A673 (cell line): ENCODE measurements around the gene EXD3. TPM values are rescaled to one million over a fixed set of nuclear protein-coding genes. Genes with fewer than 3 reads are reported as not detected.

Experiments used
- BruUV-seq: library from RNA; stranded (reverse); fragments of 400-500 nt; replicated peaks from 2 replicates; lab custom pipeline; 2021; lab: Mats Ljungman, UMichigan
- CTCF ChIA-PET: fragments of 300-600 bp; sonication (Branson Sonifier 250); formaldehyde crosslinking; loops from one replicate; lab custom pipeline; 2022; ENCODE audit warnings: antibody characterized with exemption; lab: Charles Lee
- POLR2A ChIA-PET: fragments of 300-600 bp; sonication (Branson Sonifier 250); formaldehyde crosslinking; loops from one replicate; lab custom pipeline; 2022; ENCODE audit warnings: antibody characterized with exemption; ENCODE audit not compliant: low non-redundant PET; lab: Charles Lee
- DNase-seq: peaks from one replicate; pipeline ENCODE4 v3.0.0-alpha.2; 2015; ENCODE audit warnings: low spot score
- H3K27ac ChIP-seq: fragments of 200-600 bp; sonication (generic); 2 replicates; pipeline ENCODE4 v1.5.1; 2016; ENCODE audit warnings: mixed run types, low read depth, mild to moderate bottlenecking, mixed read lengths, antibody characterized with exemption, low read length; ENCODE audit not compliant: poor library complexity, severe bottlenecking
- H3K27me3 ChIP-seq: fragments of 200-600 bp; sonication (generic); replicated peaks from 2 replicates; pipeline ENCODE4 v1.6.1; 2017; ENCODE audit warnings: mixed run types, low read depth, mild to moderate bottlenecking, mixed read lengths, antibody characterized with exemption, low read length; ENCODE audit not compliant: insufficient read depth, poor library complexity
- H3K36me3 ChIP-seq: fragments of 200-600 bp; sonication (generic); 2 replicates; pipeline ENCODE4 v1.6.1; 2016; ENCODE audit warnings: mixed run types, mild to moderate bottlenecking, mixed read lengths, antibody characterized with exemption, low read length; ENCODE audit not compliant: insufficient read depth, poor library complexity, severe bottlenecking
- H3K4me1 ChIP-seq: fragments of 200-600 bp; sonication (generic); 2 replicates; pipeline ENCODE4 v1.6.1; 2017; ENCODE audit warnings: mixed run types, mild to moderate bottlenecking, mixed read lengths, antibody characterized with exemption, low read length; ENCODE audit not compliant: insufficient read depth, poor library complexity, severe bottlenecking
- H3K4me3 ChIP-seq: fragments of 200-600 bp; sonication (generic); 2 replicates; pipeline ENCODE4 v1.5.1; 2016; ENCODE audit warnings: low read depth, mixed run types, mild to moderate bottlenecking, mixed read lengths, low read length; ENCODE audit not compliant: poor library complexity, severe bottlenecking
- H3K9me3 ChIP-seq: fragments of 200-600 bp; sonication (generic); 2 replicates; pipeline ENCODE4 v1.6.1; 2016; ENCODE audit warnings: mixed run types, low read depth, mild to moderate bottlenecking, mixed read lengths, antibody characterized with exemption, low read length; ENCODE audit not compliant: poor library complexity, severe bottlenecking
- EZH2 ChIP-seq: fragments of 200-600 bp; sonication (generic); IDR thresholded peaks from 2 replicates; pipeline ENCODE4 v1.6.1; 2017; ENCODE audit warnings: borderline replicate concordance, low read depth, mild to moderate bottlenecking, mixed read lengths, antibody characterized with exemption, low read length; ENCODE audit not compliant: poor library complexity, severe bottlenecking
- intact Hi-C: fragments of 100-400 bp; cut with micrococcal nuclease; formaldehyde crosslinking; loops from one replicate; pipeline ENCODE4 v1.10.0; 2022; ENCODE audit not compliant: unreplicated experiment
- total RNA-seq: library from RNA; stranded (reverse); gene quantifications from 2 replicates; pipeline ENCODE4 v1.2.3, GENCODE V29; 2021
- TF ChIP-seq, protein P1 (sequence below): fragments of 300-800, 200-600 bp; sonication (generic); conservative IDR thresholded peaks from 2 replicates; pipeline ENCODE4 v1.5.1; 2017; ENCODE audit warnings: low read depth, mild to moderate bottlenecking, antibody characterized with exemption, low read length, moderate library complexity, mixed read lengths

EXD3 gene
- total RNA-seq, 1 experiment from 2014 or later: 6.3 TPM

DNA sequence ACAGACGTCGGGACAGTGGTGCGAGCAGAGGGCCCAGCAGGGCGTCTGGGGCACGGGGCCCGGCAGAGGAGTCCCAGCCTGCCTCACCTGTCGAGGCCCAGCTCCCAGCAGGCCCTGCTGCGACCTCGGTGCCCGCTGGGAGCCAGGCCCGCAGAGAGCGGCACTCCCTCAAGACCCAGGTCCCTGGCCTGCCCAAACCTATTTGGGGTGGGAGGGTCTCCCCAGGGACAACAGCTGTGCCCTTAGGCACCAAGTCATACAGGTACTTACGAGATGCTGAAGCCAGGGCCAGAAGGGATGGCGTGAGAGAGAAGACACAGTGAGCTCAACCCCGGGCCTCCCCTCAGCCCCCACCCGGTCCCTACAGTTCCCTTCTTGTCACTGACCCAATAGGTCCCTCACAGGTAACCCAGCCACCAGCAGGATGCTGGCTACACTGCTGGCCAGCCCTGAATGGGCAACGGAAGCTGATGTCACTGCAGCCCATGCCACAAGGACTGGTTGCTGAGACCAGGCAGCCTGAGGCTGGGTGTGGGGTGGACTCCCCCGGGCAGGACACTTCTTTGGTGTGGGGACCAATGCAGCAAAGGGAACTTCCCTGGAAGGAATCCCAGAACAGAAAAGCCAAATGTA is 32.5 kb upstream of the EXD3 start:
- peaks cover 11% of the 10 kb centered on the region for H3K36me3 ChIP-seq
- no peaks in the 10 kb centered on the region for H3K9me3 ChIP-seq
- H3K27ac ChIP-seq: no peak overlapping the region
- BruUV-seq: no TSS peak
- TF ChIP-seq EZH2: no peak
- TF ChIP-seq, protein P1, sequence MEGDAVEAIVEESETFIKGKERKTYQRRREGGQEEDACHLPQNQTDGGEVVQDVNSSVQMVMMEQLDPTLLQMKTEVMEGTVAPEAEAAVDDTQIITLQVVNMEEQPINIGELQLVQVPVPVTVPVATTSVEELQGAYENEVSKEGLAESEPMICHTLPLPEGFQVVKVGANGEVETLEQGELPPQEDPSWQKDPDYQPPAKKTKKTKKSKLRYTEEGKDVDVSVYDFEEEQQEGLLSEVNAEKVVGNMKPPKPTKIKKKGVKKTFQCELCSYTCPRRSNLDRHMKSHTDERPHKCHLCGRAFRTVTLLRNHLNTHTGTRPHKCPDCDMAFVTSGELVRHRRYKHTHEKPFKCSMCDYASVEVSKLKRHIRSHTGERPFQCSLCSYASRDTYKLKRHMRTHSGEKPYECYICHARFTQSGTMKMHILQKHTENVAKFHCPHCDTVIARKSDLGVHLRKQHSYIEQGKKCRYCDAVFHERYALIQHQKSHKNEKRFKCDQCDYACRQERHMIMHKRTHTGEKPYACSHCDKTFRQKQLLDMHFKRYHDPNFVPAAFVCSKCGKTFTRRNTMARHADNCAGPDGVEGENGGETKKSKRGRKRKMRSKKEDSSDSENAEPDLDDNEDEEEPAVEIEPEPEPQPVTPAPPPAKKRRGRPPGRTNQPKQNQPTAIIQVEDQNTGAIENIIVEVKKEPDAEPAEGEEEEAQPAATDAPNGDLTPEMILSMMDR: no peak
- intact Hi-C loops: no loop called here
- no peak overlapping the region for H3K4me3 ChIP-seq
- POLR2A ChIA-PET: no interaction called here
- peaks cover 20% of the 10 kb centered on the region for H3K4me1 ChIP-seq
- no peak for DNase-seq
- CTCF ChIA-PET: no interaction called here
- no peaks in the 10 kb centered on the region for H3K27me3 ChIP-seq

DNA sequence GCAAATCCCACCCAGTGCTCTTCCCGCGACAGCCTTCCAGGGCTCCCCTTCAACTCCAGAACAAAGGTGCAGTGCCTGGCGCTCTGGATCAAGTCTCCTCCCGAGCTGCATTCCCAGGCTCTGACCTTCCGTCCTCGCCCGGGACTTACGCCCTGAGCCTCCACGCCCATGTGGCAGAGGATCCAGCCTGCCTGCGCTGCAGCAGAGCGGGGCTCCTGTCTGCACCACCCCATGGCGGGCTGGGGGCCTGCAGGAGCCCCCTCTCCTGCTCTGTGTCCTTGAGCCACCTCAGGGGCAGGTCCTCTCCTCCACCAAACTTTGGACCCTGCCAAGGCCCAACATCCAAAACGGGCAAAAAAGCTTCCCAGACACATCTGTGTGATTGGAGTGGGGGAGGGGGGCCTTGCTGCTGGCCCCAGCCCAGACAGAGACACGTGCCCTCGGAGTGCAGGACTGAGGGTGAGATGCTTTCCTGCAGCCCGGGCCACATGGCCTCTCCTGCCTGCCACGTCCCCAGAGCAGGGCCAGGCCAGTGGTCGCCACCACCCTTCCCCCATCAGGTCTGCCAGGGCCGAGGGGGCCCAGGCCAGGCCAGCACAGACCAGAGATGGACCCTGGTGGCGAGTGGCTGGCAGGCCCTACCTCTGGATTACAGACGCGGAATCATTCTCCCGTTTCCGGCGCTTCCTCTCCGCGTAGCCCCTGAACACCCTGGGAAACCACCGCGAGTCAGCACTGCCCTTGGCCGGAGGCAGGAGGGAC is 31.8 kb upstream of the EXD3 start:
- Histone ChIP-seq H3K27me3 (no peaks in the 10 kb centered on the region), H3K4me3 (no peak overlapping the region), H3K9me3 (no peaks in the 10 kb centered on the region), H3K4me1 (peaks cover 18% of the 10 kb centered on the region), H3K27ac (no peak overlapping the region), H3K36me3 (peaks cover 11% of the 10 kb centered on the region)
- BruUV-seq: no TSS peak
- TF ChIP-seq, protein P1: no peak
- TF ChIP-seq EZH2: no peak
- DNase-seq: no peak
- intact Hi-C loops: no loop called here
- ChIA-PET POLR2A (no interaction called here), CTCF (no interaction called here)

DNA sequence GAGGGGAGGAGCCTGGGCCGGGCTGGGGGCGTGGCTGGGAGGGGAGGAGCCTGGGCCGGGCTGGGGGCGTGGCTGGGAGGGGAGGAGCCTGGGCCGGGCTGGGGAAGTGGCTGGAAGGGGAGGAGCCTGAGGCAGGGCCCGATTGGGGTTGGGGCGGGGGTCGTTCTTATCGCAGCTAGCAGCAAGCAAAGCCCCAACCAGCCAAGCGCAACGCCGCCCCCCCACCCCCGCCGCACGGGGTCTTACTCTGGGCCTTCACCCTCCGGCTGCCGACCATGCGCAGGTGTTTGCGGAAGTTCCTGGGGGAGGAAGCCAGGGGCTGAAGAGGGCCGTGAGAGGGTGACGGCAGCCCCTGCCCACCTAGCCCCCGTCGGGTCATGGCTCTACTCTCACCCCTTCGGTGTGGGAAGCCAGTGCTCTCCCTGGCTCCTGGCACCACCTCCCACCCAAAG is 31.2 kb upstream of the EXD3 start:
- no peak for DNase-seq
- no peaks in the 10 kb centered on the region for H3K9me3 ChIP-seq
- peaks cover 13% of the 10 kb centered on the region for H3K4me1 ChIP-seq
- intact Hi-C loops: no loop called here
- no peaks in the 10 kb centered on the region for H3K27me3 ChIP-seq
- H3K27ac ChIP-seq: no peak overlapping the region
- no peak overlapping the region for H3K4me3 ChIP-seq
- no TSS peak for BruUV-seq
- TF ChIP-seq, protein P1: no peak
- no peak for TF ChIP-seq EZH2
- POLR2A ChIA-PET: no interaction called here
- peaks cover 12% of the 10 kb centered on the region for H3K36me3 ChIP-seq
- CTCF ChIA-PET: no interaction called here
